D721Med (cell line): Measurements from ENCODE around the gene FGD5.

Source experiments
- DNase-seq: peaks from one replicate; pipeline ENCODE4 v3.0.0; 2011; ENCODE audit warnings: low spot score; ENCODE audit not compliant: insufficient read length
- FAIRE-seq: peaks from 2 replicates; lab custom pipeline; 2011; peaks lifted over from hg19 to GRCh38; lab: Jason Lieb, UNC
- TF ChIP-seq, protein P1 (sequence below): IDR thresholded peaks from 2 replicates; pipeline ENCODE4 v1.5.1; 2012; ENCODE audit warnings: mild to moderate bottlenecking, control low read depth; ENCODE audit not compliant: insufficient read depth; ENCODE audit errors: missing control alignments

FGD5 gene

DNA sequence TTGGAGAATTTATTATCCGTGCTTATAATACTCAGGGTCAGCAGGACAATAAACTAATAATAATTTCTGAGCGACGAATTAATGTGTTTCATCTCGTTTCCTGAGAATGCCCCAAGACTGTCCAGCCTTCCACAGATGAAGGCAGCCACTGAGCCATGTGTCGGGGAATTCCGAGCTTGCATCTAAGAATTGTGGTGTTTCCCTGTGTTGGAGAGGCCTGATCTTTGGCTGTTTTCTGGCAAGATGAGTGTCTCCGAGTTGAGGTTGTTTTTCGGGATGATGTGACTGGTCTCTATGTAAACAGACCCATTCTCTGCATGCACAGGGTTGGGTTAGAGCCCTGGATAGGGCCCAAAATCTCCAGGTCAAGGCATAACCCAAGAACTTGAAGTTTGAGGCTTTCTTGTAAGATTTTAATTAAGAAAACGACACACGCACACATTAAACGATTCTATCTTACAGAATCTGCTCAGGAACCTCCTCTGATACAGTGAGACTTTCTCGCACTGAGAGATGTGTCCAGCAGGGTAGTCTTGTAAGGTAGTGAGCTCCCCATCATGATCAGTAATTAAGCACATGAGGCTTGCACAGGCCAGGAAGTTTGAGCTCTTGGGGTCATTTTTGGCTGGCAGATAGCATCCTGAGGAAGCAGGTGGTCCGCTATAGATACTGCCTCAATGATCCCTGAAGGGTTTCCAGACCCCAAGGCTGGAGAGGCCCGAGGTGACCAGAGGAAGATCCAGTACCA is 14.4 kb downstream of the FGD5 start:
- TF ChIP-seq, protein P1, sequence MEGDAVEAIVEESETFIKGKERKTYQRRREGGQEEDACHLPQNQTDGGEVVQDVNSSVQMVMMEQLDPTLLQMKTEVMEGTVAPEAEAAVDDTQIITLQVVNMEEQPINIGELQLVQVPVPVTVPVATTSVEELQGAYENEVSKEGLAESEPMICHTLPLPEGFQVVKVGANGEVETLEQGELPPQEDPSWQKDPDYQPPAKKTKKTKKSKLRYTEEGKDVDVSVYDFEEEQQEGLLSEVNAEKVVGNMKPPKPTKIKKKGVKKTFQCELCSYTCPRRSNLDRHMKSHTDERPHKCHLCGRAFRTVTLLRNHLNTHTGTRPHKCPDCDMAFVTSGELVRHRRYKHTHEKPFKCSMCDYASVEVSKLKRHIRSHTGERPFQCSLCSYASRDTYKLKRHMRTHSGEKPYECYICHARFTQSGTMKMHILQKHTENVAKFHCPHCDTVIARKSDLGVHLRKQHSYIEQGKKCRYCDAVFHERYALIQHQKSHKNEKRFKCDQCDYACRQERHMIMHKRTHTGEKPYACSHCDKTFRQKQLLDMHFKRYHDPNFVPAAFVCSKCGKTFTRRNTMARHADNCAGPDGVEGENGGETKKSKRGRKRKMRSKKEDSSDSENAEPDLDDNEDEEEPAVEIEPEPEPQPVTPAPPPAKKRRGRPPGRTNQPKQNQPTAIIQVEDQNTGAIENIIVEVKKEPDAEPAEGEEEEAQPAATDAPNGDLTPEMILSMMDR = no peak
- DNase-seq (no peak), FAIRE-seq (no peak)

DNA sequence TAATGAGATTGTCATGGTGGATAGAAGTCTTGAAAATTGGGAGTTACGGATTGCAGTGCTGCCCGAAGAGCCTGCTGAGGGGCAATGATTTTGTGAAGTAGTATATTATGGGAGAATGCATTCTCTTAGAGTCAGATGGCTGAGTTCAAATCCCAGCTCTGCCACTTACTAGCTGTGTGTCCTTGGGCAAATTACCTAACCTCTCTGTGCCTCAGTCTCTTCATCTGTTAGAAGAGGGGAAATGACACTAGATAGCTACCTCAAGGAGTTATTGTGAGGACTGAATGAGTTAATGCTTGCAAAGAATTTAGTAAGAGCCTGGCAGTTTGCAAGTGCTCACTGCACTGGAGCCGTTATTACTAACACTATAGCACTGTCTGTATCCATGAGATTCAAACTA is 15.4 kb downstream of the FGD5 start:
- FAIRE-seq = no peak
- TF ChIP-seq, protein P1 = no peak
- no peak for DNase-seq

DNA sequence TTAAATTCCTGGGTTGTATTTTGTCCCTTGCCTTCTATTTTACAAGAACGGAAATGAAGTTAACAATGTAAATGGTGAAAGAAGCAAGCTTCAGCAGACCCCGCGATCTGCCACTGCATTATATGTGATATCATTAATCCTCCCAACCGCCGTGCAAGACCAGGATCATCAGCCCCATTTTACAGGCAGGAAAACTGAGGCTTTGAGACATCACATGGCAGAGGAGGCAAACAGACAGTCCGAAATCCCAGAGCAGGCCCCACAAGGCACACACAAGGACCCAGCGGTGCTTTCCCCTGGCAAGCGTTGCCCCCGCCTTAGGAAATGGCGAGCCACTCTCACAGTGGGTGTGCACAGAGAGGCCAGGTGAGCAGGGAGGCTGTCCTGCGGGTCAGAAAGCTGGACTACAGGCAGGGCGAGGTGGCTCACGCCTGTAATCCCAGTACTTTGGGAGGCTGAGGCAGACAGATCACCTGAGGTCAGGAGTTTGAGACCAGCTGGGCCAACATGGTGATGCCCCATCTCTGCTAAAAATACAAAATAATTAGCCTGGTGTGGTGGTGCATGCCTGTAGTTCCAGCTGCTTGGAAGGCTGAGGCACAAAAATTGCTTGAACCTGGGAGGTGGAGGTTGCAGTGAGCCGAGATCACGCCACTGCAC is 16.2 kb downstream of the FGD5 start:
- TF ChIP-seq, protein P1 = no peak
- no peak for DNase-seq
- no peak for FAIRE-seq

DNA sequence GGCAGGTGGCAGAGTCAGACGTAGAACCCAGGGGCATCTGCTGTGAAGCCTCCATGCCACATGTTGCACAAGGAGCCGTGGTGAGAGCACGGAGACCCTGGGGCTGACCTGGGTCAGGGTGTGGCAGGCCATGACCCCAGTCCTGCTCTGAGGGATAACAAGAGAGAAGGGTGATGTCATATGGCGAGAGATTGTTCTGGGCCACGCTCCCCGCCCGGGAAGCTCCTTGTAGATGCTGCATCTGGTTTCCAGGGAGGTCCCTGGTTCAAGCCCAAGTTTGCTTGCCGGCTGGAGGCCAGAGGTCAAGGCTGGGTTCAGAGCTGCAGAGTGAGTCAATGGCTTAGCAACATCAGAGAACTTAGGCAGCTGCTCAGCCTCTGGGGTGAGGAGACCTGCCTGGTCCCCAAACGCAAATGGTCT is 17.3 kb downstream of the FGD5 start:
- DNase-seq (no peak), FAIRE-seq (no peak)
- TF ChIP-seq, protein P1 = no peak

DNA sequence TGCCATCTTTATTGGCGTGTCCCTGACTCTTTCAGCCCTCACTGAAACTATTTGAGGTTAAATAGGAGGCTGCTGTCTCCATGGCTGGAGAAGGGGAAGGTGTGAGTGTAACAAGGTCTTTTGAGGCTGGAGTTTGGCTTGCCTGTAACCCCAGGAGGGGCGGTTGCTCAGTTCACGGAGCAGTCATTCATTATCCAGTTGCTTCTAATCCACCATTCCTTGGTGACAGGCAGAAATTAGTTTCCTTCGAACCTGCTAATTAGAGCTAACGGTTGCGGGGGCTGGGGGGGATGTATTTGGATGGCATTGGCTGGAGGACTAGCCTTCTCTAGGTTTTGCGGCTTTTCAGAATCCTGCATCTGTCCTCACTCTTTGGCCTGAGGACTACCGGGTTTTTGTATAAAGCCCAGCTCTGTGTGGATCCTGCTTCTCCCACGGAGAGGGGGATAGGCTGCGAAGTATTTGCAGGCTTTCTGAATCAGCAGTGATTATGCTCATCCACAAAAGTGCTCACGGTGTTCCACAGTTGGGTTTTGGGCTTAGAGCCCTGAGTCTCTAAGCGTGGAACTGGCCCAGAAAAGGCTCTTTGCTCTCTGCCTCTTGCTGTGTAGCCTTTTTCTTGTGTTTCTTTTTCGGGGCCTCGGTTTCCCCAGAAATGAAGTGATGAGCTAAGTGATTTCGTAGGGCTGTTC is 18.6 kb downstream of the FGD5 start:
- DNase-seq = no peak
- TF ChIP-seq, protein P1 = no peak
- FAIRE-seq = no peak

DNA sequence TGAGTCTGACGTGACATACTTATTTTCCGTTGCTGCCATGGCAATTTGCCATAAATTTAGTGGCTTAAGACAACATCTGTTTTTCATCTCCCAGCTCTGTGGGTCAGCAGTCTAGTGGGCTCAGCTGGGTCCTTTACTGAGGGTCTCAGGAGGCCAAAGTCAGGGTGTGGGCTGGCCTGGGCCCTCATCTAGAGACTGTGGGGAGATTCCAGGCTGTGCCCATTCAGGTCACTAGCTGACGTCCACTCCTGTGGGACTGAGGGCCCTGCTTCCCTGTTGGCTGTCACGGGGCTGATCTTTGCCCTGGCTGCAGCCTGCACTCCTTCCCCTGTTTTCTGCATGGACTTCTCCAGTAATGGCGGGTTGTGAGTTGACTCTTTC is 19.1 kb downstream of the FGD5 start:
- TF ChIP-seq, protein P1 = no peak
- no peak for DNase-seq
- no peak for FAIRE-seq
